Keratinocyte (primary cell): Measurements from ENCODE around the gene NMNAT1. TPM values are rescaled to one million over a fixed set of nuclear protein-coding genes. Genes with fewer than 3 reads are reported as not detected.
"Not testable (repeated sequence)": the region's sequence is repeated elsewhere in the genome, so short reads cannot be mapped to it uniquely, and the experiment has no call there.

Experiments
- DNase-seq: peaks from one replicate; pipeline ENCODE4 v3.0.0-alpha.2; 2011; ENCODE audit warnings: low read depth, missing footprints, low spot score
- FAIRE-seq: peaks from 2 replicates; lab custom pipeline; 2011; peaks lifted over from hg19 to GRCh38; lab: Jason Lieb, UNC
- H2AFZ ChIP-seq: 2 replicates; pipeline ENCODE4 v1.6.0; 2012; ENCODE audit warnings: low read length, control low read depth, inconsistent platforms; ENCODE audit not compliant: control insufficient read depth
- H3K27ac ChIP-seq: 2 replicates; pipeline ENCODE4 v1.5.1; 2011; ENCODE audit warnings: low read length; ENCODE audit not compliant: control insufficient read depth, insufficient read depth
- H3K27me3 ChIP-seq: 3 replicates; pipeline ENCODE4 v1.6.0; 2011; ENCODE audit warnings: low read length; ENCODE audit not compliant: control insufficient read depth, insufficient read depth; ENCODE audit errors: extremely low read depth
- H3K36me3 ChIP-seq, 2 experiments: 2 replicates in 1 of 2; 3 replicates in 1 of 2; pipeline ENCODE4 v1.5.1; 2011; ENCODE audit warnings: low read length in 2 of 2, mild to moderate bottlenecking in 1 of 2; ENCODE audit not compliant: control insufficient read depth in 2 of 2, insufficient read depth in 2 of 2; ENCODE audit errors: extremely low read depth in 1 of 2
- H3K4me1 ChIP-seq: 3 replicates; pipeline ENCODE4 v1.5.1; 2011; ENCODE audit warnings: low read length; ENCODE audit not compliant: control insufficient read depth, insufficient read depth; ENCODE audit errors: extremely low read depth
- H3K4me2 ChIP-seq: 3 replicates; pipeline ENCODE4 v1.6.0; 2011; ENCODE audit warnings: low read depth, low read length; ENCODE audit not compliant: control insufficient read depth, insufficient read depth; ENCODE audit errors: extremely low read depth
- H3K4me3 ChIP-seq, 3 experiments: fragments of 200-600 bp in 1 of 3; sonication (generic) in 1 of 3; 2 replicates in 2 of 3; 3 replicates in 1 of 3; pipeline ENCODE4 v1.5.1; 2011 to 2016; ENCODE audit warnings: low read length in 3 of 3, mild to moderate bottlenecking in 3 of 3, control low read depth in 2 of 3, inconsistent platforms in 1 of 3, low read depth in 1 of 3, mixed read lengths in 1 of 3, mixed run types in 1 of 3, moderate library complexity in 1 of 3; ENCODE audit not compliant: control insufficient read depth in 2 of 3, insufficient read depth in 2 of 3; ENCODE audit errors: extremely low read depth in 1 of 3
- H3K79me2 ChIP-seq: 2 replicates; pipeline ENCODE4 v1.6.0; 2012; ENCODE audit warnings: low read length; ENCODE audit not compliant: control insufficient read depth, insufficient read depth
- H3K9ac ChIP-seq: 3 replicates; pipeline ENCODE4 v1.6.0; 2011; ENCODE audit warnings: low read length; ENCODE audit not compliant: control insufficient read depth, insufficient read depth; ENCODE audit errors: extremely low read depth
- H3K9me1 ChIP-seq: 3 replicates; pipeline ENCODE4 v1.6.0; 2011; ENCODE audit warnings: low read length; ENCODE audit not compliant: control insufficient read depth, insufficient read depth; ENCODE audit errors: extremely low read depth
- H3K9me3 ChIP-seq: 2 replicates; pipeline ENCODE4 v1.5.1; 2012; ENCODE audit warnings: low read depth, low read length; ENCODE audit not compliant: control insufficient read depth
- H4K20me1 ChIP-seq: 3 replicates; pipeline ENCODE4 v1.6.0; 2011; ENCODE audit warnings: low read length; ENCODE audit not compliant: control insufficient read depth, insufficient read depth; ENCODE audit errors: extremely low read depth
- CTCF ChIP-seq, 3 experiments: IDR thresholded peaks in 1 of 3; conservative IDR thresholded peaks in 1 of 3; optimal IDR thresholded peaks in 1 of 3; 2 replicates in 2 of 3; 3 replicates in 1 of 3; pipeline versions ENCODE3 to v1.5.1; 2011; ENCODE audit warnings: low read length in 3 of 3, mild to moderate bottlenecking in 3 of 3, moderate library complexity in 2 of 3, control low read depth in 1 of 3, inconsistent platforms in 1 of 3; ENCODE audit not compliant: insufficient read depth in 2 of 3; ENCODE audit errors: extremely low read depth in 1 of 3
- EZH2 ChIP-seq: IDR thresholded peaks from one replicate; pipeline ENCODE4 v1.6.1; 2012; ENCODE audit warnings: inconsistent platforms, mild to moderate bottlenecking, low read length, moderate library complexity
- dilution Hi-C: fragments of 300-500 bp; cut with MboI; formaldehyde crosslinking; loops from one replicate; pipeline ENCODE4 v1.7.0; 2020; ENCODE audit warnings: low sequenced_read_pairs; ENCODE audit not compliant: extremely low pct_ligation_motif_present
- polyA plus RNA-seq, 5 experiments: library from polyadenylated mRNA; depleted of rRNA in 3 of 5; stranded (reverse) in 3 of 5; stranded (forward) in 1 of 5; unstranded in 1 of 5; fragments of >200 nt; gene quantifications; 1 replicate in 1 of 5; 2 replicates in 3 of 5; 3 replicates in 1 of 5; pipeline versions ENCODE4 v1.2.1 to v1.2.3, GENCODE V29; 2011 to 2012; ENCODE audit warnings: missing spikeins in 2 of 5, low read depth in 1 of 5, low replicate concordance in 1 of 5

The NMNAT1 gene
- polyA plus RNA-seq, 1 donor (not counting 4 experiments of a cell fraction or from before 2014, with no cell fraction given), result 16.2 TPM

GRCh38 chr1:10027027-10027426 is 83.8 kb downstream of the NMNAT1 start:
- Histone ChIP-seq H3K4me3 (no peak overlapping the region), H3K4me2 (no peak overlapping the region), H3K9ac (no peak overlapping the region), H3K79me2 (no peaks in the 10 kb centered on the region), H3K27ac (no peak overlapping the region), H3K4me1 (peaks cover 8% of the 10 kb centered on the region), H3K9me3 (no peaks in the 10 kb centered on the region), H3K27me3 (no peaks in the 10 kb centered on the region), H3K9me1 (no peaks in the 10 kb centered on the region), H2AFZ (no peak overlapping the region), H4K20me1 (no peaks in the 10 kb centered on the region), H3K36me3 (no peaks in the 10 kb centered on the region)
- TF ChIP-seq EZH2 (no peak), CTCF (optimal IDR thresholded peaks at IDR 0.05 in 1 of 3, IDR thresholded peaks at IDR 0.05 in 1 of 3, conservative IDR thresholded peaks at IDR 0.05 in 1 of 3; ENCODE audit: extremely low read depth in 1 of 3, insufficient read depth in 2 of 3, low read length in 3 of 3) (no peak)
- dilution Hi-C loops, result loop anchor here (10.0 kb wide), 1 partner anchor 62 kb away; no protein-coding TSS in a partner anchor
- FAIRE-seq (no peak), DNase-seq (no peak)

GRCh38 chr1:10028956-10029500 is 85.8 kb downstream of the NMNAT1 start:
- not testable (repeated sequence) for H3K27me3 ChIP-seq, H3K9ac ChIP-seq, H4K20me1 ChIP-seq, H3K9me3 ChIP-seq, H3K4me2 ChIP-seq, H3K36me3 ChIP-seq, DNase-seq, H3K27ac ChIP-seq, H2AFZ ChIP-seq, H3K9me1 ChIP-seq, FAIRE-seq, H3K4me3 ChIP-seq
- dilution Hi-C loops, result loop anchor here (10.0 kb wide), 1 partner anchor 64 kb away; no protein-coding TSS in a partner anchor
- Histone ChIP-seq H3K79me2 (peaks cover 10% of the 10 kb centered on the region), H3K4me1 (peaks cover 11% of the 10 kb centered on the region)

- no peak for FAIRE-seq
- TF ChIP-seq EZH2, result no peak
- TF ChIP-seq CTCF (optimal IDR thresholded peaks at IDR 0.05 in 1 of 3, IDR thresholded peaks at IDR 0.05 in 1 of 3, conservative IDR thresholded peaks at IDR 0.05 in 1 of 3; ENCODE audit: extremely low read depth in 1 of 3, insufficient read depth in 2 of 3, low read length in 3 of 3), result no peak
- Histone ChIP-seq H3K79me2 (peaks cover 30% of the 10 kb centered on the region), H3K27me3 (no peaks in the 10 kb centered on the region), H3K4me3 (no peak overlapping the region), H3K9me1 (no peaks in the 10 kb centered on the region), H3K9ac (no peak overlapping the region), H3K4me1 (peaks cover 17% of the 10 kb centered on the region), H3K27ac (no peak overlapping the region), H3K36me3 (no peaks in the 10 kb centered on the region), H2AFZ (no peak overlapping the region), H3K4me2 (peak overlapping the region; percentile 16), H4K20me1 (no peaks in the 10 kb centered on the region), H3K9me3 (no peaks in the 10 kb centered on the region)
- DNase-seq, result no peak
- dilution Hi-C loops, result no loop called here
Observed at GRCh38 chr1:10031461-10031860, 88.2 kb downstream of the NMNAT1 start.
